Measurements from ENCODE around the gene POLR3E. TPM values are rescaled to one million over a fixed set of nuclear protein-coding genes. Genes with fewer than 3 reads are reported as not detected.
"Not testable (repeated sequence)": the region's sequence is repeated elsewhere in the genome, so short reads cannot be mapped to it uniquely, and the experiment has no call there.

Gene POLR3E
- polyA plus RNA-seq, 4 donors: 49.3 to 59.7 (median 54.0) TPM

- no peak for DNase-seq (ENCODE audit: low read depth in 4 of 4, low spot score in 3 of 4)
Observed at GRCh38 chr16:22291020-22291419, 6.2 kb upstream of the POLR3E start.

- DNase-seq (ENCODE audit: low read depth in 4 of 4, low spot score in 3 of 4): no peak
Observed at GRCh38 chr16:22291860-22292318, 5.3 kb upstream of the POLR3E start.

- no peak for DNase-seq (ENCODE audit: low read depth in 4 of 4, low spot score in 3 of 4)
Observed at GRCh38 chr16:22292320-22292719, 4.9 kb upstream of the POLR3E start.

- DNase-seq (ENCODE audit: low read depth in 4 of 4, low spot score in 3 of 4): no peak
Observed at GRCh38 chr16:22293137-22294106, 3.8 kb upstream of the POLR3E start.

GRCh38 chr16:22296225-22297113 lies 740 bp upstream of the POLR3E start:
- DNase-seq (ENCODE audit: low read depth in 4 of 4, low spot score in 3 of 4): no peak

- DNase-seq (ENCODE audit: low read depth in 4 of 4, low spot score in 3 of 4): peak; percentile 75 to 83 (median 79)
Observed at GRCh38 chr16:22297871-22298733, 893 bp downstream of the POLR3E start.

GRCh38 chr16:22299036-22299435 lies 1.8 kb downstream of the POLR3E start:
- no peak for DNase-seq (ENCODE audit: low read depth in 4 of 4, low spot score in 3 of 4)

GRCh38 chr16:22300427-22301071 lies 3.3 kb downstream of the POLR3E start:
- no peak for DNase-seq (ENCODE audit: low read depth in 4 of 4, low spot score in 3 of 4)

- DNase-seq (ENCODE audit: low read depth in 4 of 4, low spot score in 3 of 4): not testable (repeated sequence)
Observed at GRCh38 chr16:22301423-22301822, 4.2 kb downstream of the POLR3E start.

GRCh38 chr16:22302776-22303363 lies 5.7 kb downstream of the POLR3E start:
- DNase-seq (ENCODE audit: low read depth in 4 of 4, low spot score in 3 of 4): no peak

- DNase-seq (ENCODE audit: low read depth in 4 of 4, low spot score in 3 of 4): no peak
Observed at GRCh38 chr16:22304411-22304810, 7.2 kb downstream of the POLR3E start.

GRCh38 chr16:22306788-22307187 lies 9.6 kb downstream of the POLR3E start:
- no peak for DNase-seq (ENCODE audit: low read depth in 4 of 4, low spot score in 3 of 4)

- no peak for DNase-seq (ENCODE audit: low read depth in 4 of 4, low spot score in 3 of 4)
Observed at GRCh38 chr16:22307838-22308237, 10.6 kb downstream of the POLR3E start.

- DNase-seq (ENCODE audit: low read depth in 4 of 4, low spot score in 3 of 4): no peak
Observed at GRCh38 chr16:22308824-22309520, 11.8 kb downstream of the POLR3E start.

- no peak for DNase-seq (ENCODE audit: low read depth in 4 of 4, low spot score in 3 of 4)
Observed at GRCh38 chr16:22311520-22311919, 14.3 kb downstream of the POLR3E start.

GRCh38 chr16:22312897-22313781 lies 15.9 kb downstream of the POLR3E start:
- DNase-seq (ENCODE audit: low read depth in 4 of 4, low spot score in 3 of 4): no peak

- DNase-seq (ENCODE audit: low read depth in 4 of 4, low spot score in 3 of 4): no peak
Observed at GRCh38 chr16:22313876-22314470, 16.8 kb downstream of the POLR3E start.

Data from right renal pelvis (tissue), 4 donors.